WTC11 (cell line): ENCODE data around the gene ZIC5. TPM values are rescaled to one million over a fixed set of nuclear protein-coding genes. Genes with fewer than 3 reads are reported as not detected.

Source experiments
- ATAC-seq: fragments of 200-7000 bp; cut with Tn5 transposase; 2 replicates; pipeline ENCODE4 v1.10.0; 2021; ENCODE audit warnings: mild to moderate bottlenecking, moderate library complexity
- CTCF ChIA-PET: fragments of 300-600 bp; sonication (Branson Sonifier 250); formaldehyde crosslinking; loops from one replicate; lab custom pipeline; 2021; ENCODE audit warnings: antibody characterized with exemption; lab: Charles Lee
- POLR2A ChIA-PET: fragments of 350-600 bp; sonication (Branson Sonifier 250); formaldehyde crosslinking; loops from one replicate; lab custom pipeline; 2021; ENCODE audit warnings: antibody characterized with exemption; lab: Charles Lee
- DNase-seq: peaks from one replicate; pipeline ENCODE4 v3.0.0; 2021; ENCODE audit warnings: low spot score
- H3K27ac Mint-ChIP-seq: 2 replicates; pipeline ENCODE4 v1.8.0; 2021; ENCODE audit warnings: mixed read lengths
- H3K27me3 Mint-ChIP-seq: 2 replicates; pipeline ENCODE4 v1.8.0; 2021; ENCODE audit warnings: low read depth, mild to moderate bottlenecking, moderate library complexity, mixed read lengths
- H3K36me3 Mint-ChIP-seq: 2 replicates; pipeline ENCODE4 v1.8.0; 2021; ENCODE audit warnings: mixed read lengths
- H3K4me1 Mint-ChIP-seq: 2 replicates; pipeline ENCODE4 v1.8.0; 2022; ENCODE audit warnings: mixed read lengths
- H3K4me3 Mint-ChIP-seq: 2 replicates; pipeline ENCODE4 v1.8.0; 2021; ENCODE audit warnings: mild to moderate bottlenecking, moderate library complexity, mixed read lengths
- H3K9me3 Mint-ChIP-seq: 2 replicates; pipeline ENCODE4 v1.8.0; 2021; ENCODE audit warnings: mixed read lengths
- CBFB ChIP-seq: sonication (generic); formaldehyde crosslinking; IDR thresholded peaks from 2 replicates; pipeline ENCODE4 v1.8.1; 2022; ENCODE audit warnings: mild to moderate bottlenecking, low read depth, missing genetic modification reagents
- CREM ChIP-seq: sonication (generic); formaldehyde crosslinking; IDR thresholded peaks from 2 replicates; pipeline ENCODE4 v1.8.1; 2022; ENCODE audit warnings: mild to moderate bottlenecking, missing genetic modification reagents, moderate library complexity
- ELF4 ChIP-seq: sonication (generic); formaldehyde crosslinking; IDR thresholded peaks from 2 replicates; pipeline ENCODE4 v1.8.1; 2022; ENCODE audit warnings: low read depth, mild to moderate bottlenecking, moderate library complexity, missing genetic modification reagents
- EMX1 ChIP-seq: fragments of 250-450 bp; sonication (Bioruptor Pico); IDR thresholded peaks from 2 replicates; pipeline ENCODE4 v1.8.0; 2021; ENCODE audit warnings: mild to moderate bottlenecking
- MXD4 ChIP-seq: fragments of 250-450 bp; sonication (Bioruptor Pico); IDR thresholded peaks from 2 replicates; pipeline ENCODE4 v1.8.0; 2021; ENCODE audit warnings: mild to moderate bottlenecking, moderate library complexity, borderline replicate concordance
- MYBL2 ChIP-seq: sonication (generic); formaldehyde crosslinking; IDR thresholded peaks from 2 replicates; pipeline ENCODE4 v1.8.1; 2023; ENCODE audit warnings: mild to moderate bottlenecking, moderate library complexity, missing genetic modification reagents
- SMAD4 ChIP-seq: sonication (generic); formaldehyde crosslinking; IDR thresholded peaks from 2 replicates; pipeline ENCODE4 v1.8.0; 2022; ENCODE audit warnings: mild to moderate bottlenecking, missing genetic modification reagents
- TEAD4 ChIP-seq: sonication (generic); formaldehyde crosslinking; IDR thresholded peaks from 2 replicates; pipeline ENCODE4 v1.8.0; 2022; ENCODE audit warnings: mild to moderate bottlenecking, missing genetic modification reagents
- ZNF263 ChIP-seq: sonication (generic); formaldehyde crosslinking; IDR thresholded peaks from 2 replicates; pipeline ENCODE4 v1.8.1; 2022; ENCODE audit warnings: low read depth, mild to moderate bottlenecking, moderate library complexity, missing genetic modification reagents
- total RNA-seq: library from RNA; stranded (reverse); gene quantifications from 3 replicates; pipeline ENCODE4 v1.2.3, GENCODE V29; 2021
- TF ChIP-seq, protein P1 (sequence below): fragments of 250-450 bp; sonication (Bioruptor Pico); IDR thresholded peaks from 2 replicates; pipeline ENCODE4 v1.9.0; 2021; ENCODE audit warnings: mild to moderate bottlenecking
- TF ChIP-seq, protein P2 (sequence below): sonication (generic); formaldehyde crosslinking; IDR thresholded peaks from 2 replicates; pipeline ENCODE4 v1.8.1; 2023; ENCODE audit warnings: mild to moderate bottlenecking, missing genetic modification reagents
- TF ChIP-seq, protein P3 (sequence below): sonication (generic); formaldehyde crosslinking; IDR thresholded peaks from 2 replicates; pipeline ENCODE4 v1.8.0; 2022; ENCODE audit warnings: mild to moderate bottlenecking, missing genetic modification reagents
- TF ChIP-seq, protein P4 (sequence below): sonication (generic); formaldehyde crosslinking; IDR thresholded peaks from 2 replicates; pipeline ENCODE4 v1.8.0; 2022; ENCODE audit warnings: mild to moderate bottlenecking, missing genetic modification reagents
- TF ChIP-seq, protein P5 (sequence below): sonication (generic); formaldehyde crosslinking; IDR thresholded peaks from 2 replicates; pipeline ENCODE4 v1.8.0; 2023; ENCODE audit warnings: missing genetic modification reagents, mild to moderate bottlenecking, borderline replicate concordance
- TF ChIP-seq, protein P6 (sequence below): sonication (generic); formaldehyde crosslinking; IDR thresholded peaks from 2 replicates; pipeline ENCODE4 v1.8.0; 2022; ENCODE audit warnings: mild to moderate bottlenecking, missing genetic modification reagents
- TF ChIP-seq, protein P7 (sequence below): sonication (generic); formaldehyde crosslinking; IDR thresholded peaks from 2 replicates; pipeline ENCODE4 v1.8.1; 2023; ENCODE audit warnings: mild to moderate bottlenecking, moderate library complexity, missing genetic modification reagents

The ZIC5 gene
- total RNA-seq, 1 experiment from 2014 or later: 46.4 TPM

DNA sequence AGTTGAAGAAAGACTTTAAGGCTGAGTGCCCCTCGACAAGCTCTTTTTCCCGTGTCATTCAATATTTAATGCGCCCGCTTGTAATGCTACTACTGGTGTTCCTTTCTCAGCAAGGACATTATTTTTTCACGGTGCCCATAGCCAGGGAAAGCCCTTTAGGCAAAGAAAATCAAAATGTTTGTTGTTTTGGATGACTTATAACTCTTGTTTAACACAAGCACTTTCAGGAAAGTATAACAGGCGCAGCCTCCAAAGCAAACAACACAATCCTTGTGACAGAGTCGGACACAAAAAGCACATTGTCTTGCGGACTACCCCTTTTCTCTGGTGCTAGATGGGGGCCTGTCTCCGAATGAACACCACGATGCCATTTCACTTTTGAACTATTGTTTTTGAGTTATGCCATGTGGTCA lies 12.4 kb downstream of the ZIC5 start:
- Mint-ChIP-seq H3K4me3 (peak overlapping the region; percentile 87), H3K27ac (no peak overlapping the region), H3K36me3 (peaks cover 6% of the 10 kb centered on the region), H3K9me3 (no peaks in the 10 kb centered on the region), H3K27me3 (peaks cover 72% of the 10 kb centered on the region), H3K4me1 (peaks cover 75% of the 10 kb centered on the region)
- TF ChIP-seq, protein P1, sequence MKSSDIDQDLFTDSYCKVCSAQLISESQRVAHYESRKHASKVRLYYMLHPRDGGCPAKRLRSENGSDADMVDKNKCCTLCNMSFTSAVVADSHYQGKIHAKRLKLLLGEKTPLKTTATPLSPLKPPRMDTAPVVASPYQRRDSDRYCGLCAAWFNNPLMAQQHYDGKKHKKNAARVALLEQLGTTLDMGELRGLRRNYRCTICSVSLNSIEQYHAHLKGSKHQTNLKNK (CRISPR knock-in tag): no peak
- TF ChIP-seq TEAD4 (CRISPR knock-in tag) (no peak), MXD4 (CRISPR knock-in tag) (no peak), CREM (CRISPR knock-in tag) (no peak), MYBL2 (CRISPR knock-in tag) (no peak), ELF4 (CRISPR knock-in tag) (no peak), CBFB (CRISPR knock-in tag) (no peak), EMX1 (no peak)
- TF ChIP-seq, protein P2, sequence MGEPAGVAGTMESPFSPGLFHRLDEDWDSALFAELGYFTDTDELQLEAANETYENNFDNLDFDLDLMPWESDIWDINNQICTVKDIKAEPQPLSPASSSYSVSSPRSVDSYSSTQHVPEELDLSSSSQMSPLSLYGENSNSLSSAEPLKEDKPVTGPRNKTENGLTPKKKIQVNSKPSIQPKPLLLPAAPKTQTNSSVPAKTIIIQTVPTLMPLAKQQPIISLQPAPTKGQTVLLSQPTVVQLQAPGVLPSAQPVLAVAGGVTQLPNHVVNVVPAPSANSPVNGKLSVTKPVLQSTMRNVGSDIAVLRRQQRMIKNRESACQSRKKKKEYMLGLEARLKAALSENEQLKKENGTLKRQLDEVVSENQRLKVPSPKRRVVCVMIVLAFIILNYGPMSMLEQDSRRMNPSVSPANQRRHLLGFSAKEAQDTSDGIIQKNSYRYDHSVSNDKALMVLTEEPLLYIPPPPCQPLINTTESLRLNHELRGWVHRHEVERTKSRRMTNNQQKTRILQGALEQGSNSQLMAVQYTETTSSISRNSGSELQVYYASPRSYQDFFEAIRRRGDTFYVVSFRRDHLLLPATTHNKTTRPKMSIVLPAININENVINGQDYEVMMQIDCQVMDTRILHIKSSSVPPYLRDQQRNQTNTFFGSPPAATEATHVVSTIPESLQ: no peak
- TF ChIP-seq, protein P3, sequence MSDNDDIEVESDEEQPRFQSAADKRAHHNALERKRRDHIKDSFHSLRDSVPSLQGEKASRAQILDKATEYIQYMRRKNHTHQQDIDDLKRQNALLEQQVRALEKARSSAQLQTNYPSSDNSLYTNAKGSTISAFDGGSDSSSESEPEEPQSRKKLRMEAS (CRISPR knock-in tag): no peak
- TF ChIP-seq, protein P4, sequence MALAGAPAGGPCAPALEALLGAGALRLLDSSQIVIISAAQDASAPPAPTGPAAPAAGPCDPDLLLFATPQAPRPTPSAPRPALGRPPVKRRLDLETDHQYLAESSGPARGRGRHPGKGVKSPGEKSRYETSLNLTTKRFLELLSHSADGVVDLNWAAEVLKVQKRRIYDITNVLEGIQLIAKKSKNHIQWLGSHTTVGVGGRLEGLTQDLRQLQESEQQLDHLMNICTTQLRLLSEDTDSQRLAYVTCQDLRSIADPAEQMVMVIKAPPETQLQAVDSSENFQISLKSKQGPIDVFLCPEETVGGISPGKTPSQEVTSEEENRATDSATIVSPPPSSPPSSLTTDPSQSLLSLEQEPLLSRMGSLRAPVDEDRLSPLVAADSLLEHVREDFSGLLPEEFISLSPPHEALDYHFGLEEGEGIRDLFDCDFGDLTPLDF (CRISPR knock-in tag): no peak
- ATAC-seq: no peak
- ChIA-PET CTCF (interaction anchor here (0.6 to 6.7 kb wide), 25 partner anchors 9 to 359 kb away, joined by 3 to 48 read pairs (median 5); no protein-coding TSS in a partner anchor), POLR2A (interaction anchor here (0.9 to 2.4 kb wide), 5 partner anchors 11 to 301 kb away, joined by 3 to 11 read pairs (median 4); no protein-coding TSS in a partner anchor)
- no peak for DNase-seq

DNA sequence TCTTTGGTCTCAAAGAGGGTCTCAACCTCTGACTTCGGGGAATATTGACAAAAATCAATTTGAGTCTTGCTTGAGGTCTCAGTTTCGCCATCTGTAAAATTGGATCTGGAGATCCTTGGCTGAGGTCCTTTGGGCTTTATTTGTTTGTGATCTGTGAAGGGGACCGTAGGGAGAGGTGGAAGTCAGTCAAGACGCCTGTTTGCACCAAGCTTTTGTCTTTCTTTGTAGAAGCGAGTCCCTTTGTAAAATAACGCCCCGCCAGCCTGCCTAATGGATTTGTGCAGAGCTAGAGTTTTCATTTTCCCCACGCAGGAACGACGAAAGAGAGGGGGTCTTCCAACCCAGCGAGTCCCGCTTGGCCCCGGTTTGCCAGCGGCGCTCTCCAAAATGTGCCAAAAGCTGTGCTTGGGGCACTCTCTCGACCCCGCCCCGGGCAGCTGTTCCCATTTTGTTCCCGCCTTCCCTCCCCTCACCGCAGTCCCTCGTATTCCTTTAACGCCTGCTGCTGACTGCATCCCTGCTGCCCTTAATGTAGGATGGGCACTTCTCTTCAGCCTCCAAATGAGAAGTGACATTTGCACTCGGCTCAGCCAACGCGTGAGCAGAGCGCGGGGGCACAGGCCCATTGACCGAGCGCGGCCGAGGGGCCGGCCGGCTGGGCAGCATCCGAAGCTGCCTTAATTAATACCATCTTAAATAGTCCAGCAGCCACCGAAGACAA lies 13.0 kb downstream of the ZIC5 start:
- ATAC-seq (peak; percentile 6), DNase-seq (peak; percentile 60)
- peak overlapping the region; percentile 87 for H3K4me3 Mint-ChIP-seq
- POLR2A ChIA-PET: interaction anchor here (0.9 to 2.5 kb wide), 9 partner anchors 12 to 300 kb away, joined by 3 to 11 read pairs (median 7); no protein-coding TSS in a partner anchor
- peaks cover under 1% of the 10 kb centered on the region; the same call in 1 of the 2 replicates for H3K36me3 Mint-ChIP-seq
- H3K27me3 Mint-ChIP-seq: peaks cover 75% of the 10 kb centered on the region
- CTCF ChIA-PET: interaction anchor here (0.6 to 6.7 kb wide), 24 partner anchors 9 to 358 kb away, joined by 3 to 48 read pairs (median 6); no protein-coding TSS in a partner anchor
- H3K9me3 Mint-ChIP-seq: no peaks in the 10 kb centered on the region
- peak overlapping the region; percentile 15; the same call in 1 of the 2 replicates for H3K27ac Mint-ChIP-seq
- peaks cover 75% of the 10 kb centered on the region for H3K4me1 Mint-ChIP-seq
- TF ChIP-seq, protein P5, sequence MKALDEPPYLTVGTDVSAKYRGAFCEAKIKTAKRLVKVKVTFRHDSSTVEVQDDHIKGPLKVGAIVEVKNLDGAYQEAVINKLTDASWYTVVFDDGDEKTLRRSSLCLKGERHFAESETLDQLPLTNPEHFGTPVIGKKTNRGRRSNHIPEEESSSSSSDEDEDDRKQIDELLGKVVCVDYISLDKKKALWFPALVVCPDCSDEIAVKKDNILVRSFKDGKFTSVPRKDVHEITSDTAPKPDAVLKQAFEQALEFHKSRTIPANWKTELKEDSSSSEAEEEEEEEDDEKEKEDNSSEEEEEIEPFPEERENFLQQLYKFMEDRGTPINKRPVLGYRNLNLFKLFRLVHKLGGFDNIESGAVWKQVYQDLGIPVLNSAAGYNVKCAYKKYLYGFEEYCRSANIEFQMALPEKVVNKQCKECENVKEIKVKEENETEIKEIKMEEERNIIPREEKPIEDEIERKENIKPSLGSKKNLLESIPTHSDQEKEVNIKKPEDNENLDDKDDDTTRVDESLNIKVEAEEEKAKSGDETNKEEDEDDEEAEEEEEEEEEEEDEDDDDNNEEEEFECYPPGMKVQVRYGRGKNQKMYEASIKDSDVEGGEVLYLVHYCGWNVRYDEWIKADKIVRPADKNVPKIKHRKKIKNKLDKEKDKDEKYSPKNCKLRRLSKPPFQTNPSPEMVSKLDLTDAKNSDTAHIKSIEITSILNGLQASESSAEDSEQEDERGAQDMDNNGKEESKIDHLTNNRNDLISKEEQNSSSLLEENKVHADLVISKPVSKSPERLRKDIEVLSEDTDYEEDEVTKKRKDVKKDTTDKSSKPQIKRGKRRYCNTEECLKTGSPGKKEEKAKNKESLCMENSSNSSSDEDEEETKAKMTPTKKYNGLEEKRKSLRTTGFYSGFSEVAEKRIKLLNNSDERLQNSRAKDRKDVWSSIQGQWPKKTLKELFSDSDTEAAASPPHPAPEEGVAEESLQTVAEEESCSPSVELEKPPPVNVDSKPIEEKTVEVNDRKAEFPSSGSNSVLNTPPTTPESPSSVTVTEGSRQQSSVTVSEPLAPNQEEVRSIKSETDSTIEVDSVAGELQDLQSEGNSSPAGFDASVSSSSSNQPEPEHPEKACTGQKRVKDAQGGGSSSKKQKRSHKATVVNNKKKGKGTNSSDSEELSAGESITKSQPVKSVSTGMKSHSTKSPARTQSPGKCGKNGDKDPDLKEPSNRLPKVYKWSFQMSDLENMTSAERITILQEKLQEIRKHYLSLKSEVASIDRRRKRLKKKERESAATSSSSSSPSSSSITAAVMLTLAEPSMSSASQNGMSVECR (CRISPR knock-in tag): peak; percentile 77; the same call in 1 of the 2 replicates
- TF ChIP-seq, protein P4 (CRISPR knock-in tag): no peak
- TF ChIP-seq ELF4 (CRISPR knock-in tag): no peak
- TF ChIP-seq SMAD4 (CRISPR knock-in tag): no peak
- TF ChIP-seq, protein P6, sequence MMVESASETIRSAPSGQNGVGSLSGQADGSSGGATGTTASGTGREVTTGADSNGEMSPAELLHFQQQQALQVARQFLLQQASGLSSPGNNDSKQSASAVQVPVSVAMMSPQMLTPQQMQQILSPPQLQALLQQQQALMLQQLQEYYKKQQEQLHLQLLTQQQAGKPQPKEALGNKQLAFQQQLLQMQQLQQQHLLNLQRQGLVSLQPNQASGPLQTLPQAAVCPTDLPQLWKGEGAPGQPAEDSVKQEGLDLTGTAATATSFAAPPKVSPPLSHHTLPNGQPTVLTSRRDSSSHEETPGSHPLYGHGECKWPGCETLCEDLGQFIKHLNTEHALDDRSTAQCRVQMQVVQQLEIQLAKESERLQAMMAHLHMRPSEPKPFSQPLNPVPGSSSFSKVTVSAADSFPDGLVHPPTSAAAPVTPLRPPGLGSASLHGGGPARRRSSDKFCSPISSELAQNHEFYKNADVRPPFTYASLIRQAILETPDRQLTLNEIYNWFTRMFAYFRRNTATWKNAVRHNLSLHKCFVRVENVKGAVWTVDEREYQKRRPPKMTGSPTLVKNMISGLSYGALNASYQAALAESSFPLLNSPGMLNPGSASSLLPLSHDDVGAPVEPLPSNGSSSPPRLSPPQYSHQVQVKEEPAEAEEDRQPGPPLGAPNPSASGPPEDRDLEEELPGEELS: 0 out of 2 replicates have a peak, but pooled peaks have one; percentile 47
- no peak for TF ChIP-seq ZNF263 (CRISPR knock-in tag)
- TF ChIP-seq, protein P7, sequence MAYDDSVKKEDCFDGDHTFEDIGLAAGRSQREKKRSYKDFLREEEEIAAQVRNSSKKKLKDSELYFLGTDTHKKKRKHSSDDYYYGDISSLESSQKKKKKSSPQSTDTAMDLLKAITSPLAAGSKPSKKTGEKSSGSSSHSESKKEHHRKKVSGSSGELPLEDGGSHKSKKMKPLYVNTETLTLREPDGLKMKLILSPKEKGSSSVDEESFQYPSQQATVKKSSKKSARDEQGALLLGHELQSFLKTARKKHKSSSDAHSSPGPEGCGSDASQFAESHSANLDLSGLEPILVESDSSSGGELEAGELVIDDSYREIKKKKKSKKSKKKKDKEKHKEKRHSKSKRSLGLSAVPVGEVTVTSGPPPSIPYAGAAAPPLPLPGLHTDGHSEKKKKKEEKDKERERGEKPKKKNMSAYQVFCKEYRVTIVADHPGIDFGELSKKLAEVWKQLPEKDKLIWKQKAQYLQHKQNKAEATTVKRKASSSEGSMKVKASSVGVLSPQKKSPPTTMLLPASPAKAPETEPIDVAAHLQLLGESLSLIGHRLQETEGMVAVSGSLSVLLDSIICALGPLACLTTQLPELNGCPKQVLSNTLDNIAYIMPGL (CRISPR knock-in tag): 0 out of 2 replicates have a peak, but pooled peaks have one; percentile 45
